ENCODE data around the gene HILPDA. TPM values are rescaled to one million over a fixed set of nuclear protein-coding genes. Genes with fewer than 3 reads are reported as not detected.

The HILPDA gene, protein sequence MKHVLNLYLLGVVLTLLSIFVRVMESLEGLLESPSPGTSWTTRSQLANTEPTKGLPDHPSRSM
- 3.0 TPM for total RNA-seq

DNA sequence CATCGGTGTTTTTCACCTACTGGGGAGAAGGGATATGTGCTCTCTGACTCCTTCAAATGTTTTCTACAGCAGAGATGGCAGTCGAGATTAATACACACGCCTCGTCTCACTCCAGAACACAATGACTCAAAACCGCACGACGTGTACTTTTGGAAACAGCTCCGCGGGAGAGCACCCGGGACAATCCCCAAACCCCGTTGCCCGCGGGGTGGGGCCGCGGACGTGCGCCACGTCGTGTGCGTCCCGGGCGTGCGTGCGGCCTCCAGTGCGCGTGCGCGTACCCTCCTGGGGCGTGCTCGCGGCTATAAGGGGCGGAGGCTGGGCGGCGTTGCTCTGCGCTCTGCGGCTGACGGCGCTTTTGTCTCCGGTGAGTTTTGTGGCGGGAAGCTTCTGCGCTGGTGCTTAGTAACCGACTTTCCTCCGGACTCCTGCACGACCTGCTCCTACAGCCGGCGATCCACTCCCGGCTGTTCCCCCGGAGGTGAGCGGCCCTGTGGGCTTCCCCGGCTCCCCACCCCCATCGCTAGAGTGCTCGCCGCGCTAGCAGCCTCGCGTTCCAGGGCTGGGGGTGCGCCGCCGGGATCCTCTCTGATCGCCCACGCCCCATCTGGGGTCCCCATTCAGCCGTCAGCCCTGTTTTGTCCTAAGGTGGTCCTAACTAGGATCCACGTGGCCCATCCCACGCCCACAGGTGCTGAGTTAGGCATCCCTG lies at the start of gene HILPDA:
HILPDA (plus strand) TSS at position 336 of the 712 bp plus-strand sequence. CDS start 1,391 bp downstream, outside the sequence.
- Histone ChIP-seq H3K27me3 (ENCODE audit: insufficient read depth, low read length) (no peaks in the 10 kb centered on the region), H3K4me3 (ENCODE audit: low read length) (peak within 1 kb of the TSS; percentile 56), H3K4me1 (ENCODE audit: insufficient read depth, low read length) (peaks cover 32% of the 10 kb centered on the region), H3K9me3 (ENCODE audit: low read depth, low read length) (no peaks in the 10 kb centered on the region)

DNA sequence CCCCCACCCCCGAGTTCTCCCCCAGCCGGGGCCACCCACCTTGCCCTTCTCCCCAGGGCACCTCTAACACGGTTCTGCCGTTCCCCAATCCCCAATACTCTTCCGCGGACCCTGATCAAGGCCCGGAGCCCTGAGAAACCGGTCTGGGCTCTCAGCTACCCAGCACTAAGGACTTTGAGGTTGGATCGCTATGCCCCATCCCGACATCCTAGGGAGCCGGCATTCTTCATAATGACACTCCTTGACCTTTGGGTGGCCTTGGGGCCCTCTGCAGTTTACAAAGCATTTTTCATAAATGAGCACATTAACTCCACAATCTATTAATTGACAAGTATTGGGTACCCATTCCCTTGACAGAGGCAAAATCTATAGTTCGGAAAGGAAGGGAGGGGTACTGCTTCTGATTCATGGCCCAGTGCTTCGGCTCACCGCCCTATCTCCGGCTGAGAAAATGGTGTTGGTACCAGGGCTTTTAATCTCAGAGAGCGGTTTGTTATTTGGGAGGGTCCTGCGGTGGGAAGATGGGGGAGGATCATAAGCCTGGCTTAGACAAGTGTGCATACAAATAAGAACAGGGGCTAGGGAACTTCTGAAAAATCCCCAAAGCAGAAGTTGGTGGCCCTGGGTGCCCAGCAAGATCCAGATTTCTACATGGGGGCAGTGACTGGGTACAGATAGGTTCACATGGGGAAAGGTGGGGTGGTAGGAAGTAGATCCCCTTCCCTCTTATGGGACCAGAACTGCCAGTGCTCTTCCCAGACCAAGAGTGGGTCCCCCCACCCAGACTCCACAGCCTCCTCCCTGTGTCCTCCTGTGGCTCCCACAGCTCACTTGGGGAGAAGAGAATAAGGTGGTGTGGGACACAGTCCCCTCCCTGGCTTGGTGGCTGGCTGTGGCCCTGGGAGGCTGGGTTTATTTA lies 49.1 kb upstream of the HILPDA start:
- H3K4me3 ChIP-seq (ENCODE audit: low read length): peak overlapping the region; percentile 12
- no peaks in the 10 kb centered on the region for H3K9me3 ChIP-seq (ENCODE audit: low read depth, low read length)
- H3K27me3 ChIP-seq (ENCODE audit: insufficient read depth, low read length): no peaks in the 10 kb centered on the region
- peaks cover 63% of the 10 kb centered on the region for H3K4me1 ChIP-seq (ENCODE audit: insufficient read depth, low read length)

DNA sequence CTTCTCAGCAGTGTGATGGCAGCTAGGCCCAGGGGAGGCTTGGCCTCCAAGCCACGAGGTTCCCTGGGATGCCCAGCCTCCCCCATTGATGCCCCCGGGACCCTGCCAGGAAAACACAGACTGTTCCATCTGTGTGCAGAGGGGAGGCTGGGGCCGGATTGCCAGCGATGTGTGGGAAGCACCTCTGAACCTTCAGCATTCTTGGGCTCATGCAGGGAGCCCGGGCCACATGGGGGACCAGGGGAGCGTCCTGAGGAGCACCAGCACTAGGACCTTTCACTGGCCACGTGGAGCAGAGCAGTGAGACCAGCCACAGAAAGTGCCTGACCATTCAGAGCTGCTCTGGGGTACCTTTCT lies 48.5 kb upstream of the HILPDA start:
- Histone ChIP-seq H3K4me3 (ENCODE audit: low read length) (peak overlapping the region; percentile 74), H3K4me1 (ENCODE audit: insufficient read depth, low read length) (peaks cover 63% of the 10 kb centered on the region), H3K27me3 (ENCODE audit: insufficient read depth, low read length) (no peaks in the 10 kb centered on the region), H3K9me3 (ENCODE audit: low read depth, low read length) (no peaks in the 10 kb centered on the region)

DNA sequence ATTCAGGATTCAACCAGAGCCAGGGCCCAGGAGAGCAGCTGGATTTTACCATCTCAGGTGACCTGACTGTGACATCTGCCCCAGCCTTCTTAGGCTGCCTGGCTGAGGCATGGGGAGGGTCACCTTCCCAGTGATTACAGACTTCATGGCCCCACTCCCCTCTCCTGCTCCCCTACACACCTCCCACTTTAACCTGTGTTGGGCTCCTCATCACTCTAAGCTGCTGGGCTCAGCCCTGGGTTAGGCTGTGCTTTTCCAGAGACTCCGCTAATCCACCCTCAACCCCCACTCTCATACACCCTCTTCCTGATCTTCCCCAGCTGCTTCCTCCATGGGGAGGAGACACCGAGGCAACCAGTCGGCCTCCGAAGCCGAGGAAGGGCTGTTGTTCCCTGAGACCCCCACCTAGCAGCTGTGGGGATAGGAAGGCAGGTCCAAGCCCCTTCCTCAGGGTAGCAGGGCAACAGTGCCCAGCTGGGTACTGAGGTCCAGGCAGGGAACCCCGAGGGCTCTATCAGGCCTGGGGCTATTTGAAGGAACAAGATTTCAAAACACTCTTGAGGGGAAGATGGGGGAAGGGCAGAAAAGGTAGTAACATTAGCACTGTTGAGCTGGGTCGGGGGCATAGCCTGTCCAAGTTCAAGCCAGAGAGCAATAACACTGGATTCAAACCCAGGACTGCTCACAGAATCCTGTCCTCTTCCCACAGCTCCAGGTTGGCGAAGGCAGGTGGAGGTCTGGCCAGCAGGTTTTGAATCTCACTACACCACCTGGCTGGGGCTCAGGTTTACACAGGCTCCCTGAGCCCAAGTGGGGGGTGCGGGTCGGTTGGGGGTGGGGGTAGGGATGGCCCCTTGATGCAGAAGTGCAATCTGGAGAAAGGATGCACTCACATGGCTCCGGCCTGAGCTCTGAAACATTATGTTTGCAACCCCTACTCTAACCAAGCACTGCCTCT lies 47.6 kb upstream of the HILPDA start:
- peak overlapping the region; percentile 74 for H3K4me3 ChIP-seq (ENCODE audit: low read length)
- H3K9me3 ChIP-seq (ENCODE audit: low read depth, low read length): no peaks in the 10 kb centered on the region
- H3K4me1 ChIP-seq (ENCODE audit: insufficient read depth, low read length): peaks cover 63% of the 10 kb centered on the region
- H3K27me3 ChIP-seq (ENCODE audit: insufficient read depth, low read length): no peaks in the 10 kb centered on the region

DNA sequence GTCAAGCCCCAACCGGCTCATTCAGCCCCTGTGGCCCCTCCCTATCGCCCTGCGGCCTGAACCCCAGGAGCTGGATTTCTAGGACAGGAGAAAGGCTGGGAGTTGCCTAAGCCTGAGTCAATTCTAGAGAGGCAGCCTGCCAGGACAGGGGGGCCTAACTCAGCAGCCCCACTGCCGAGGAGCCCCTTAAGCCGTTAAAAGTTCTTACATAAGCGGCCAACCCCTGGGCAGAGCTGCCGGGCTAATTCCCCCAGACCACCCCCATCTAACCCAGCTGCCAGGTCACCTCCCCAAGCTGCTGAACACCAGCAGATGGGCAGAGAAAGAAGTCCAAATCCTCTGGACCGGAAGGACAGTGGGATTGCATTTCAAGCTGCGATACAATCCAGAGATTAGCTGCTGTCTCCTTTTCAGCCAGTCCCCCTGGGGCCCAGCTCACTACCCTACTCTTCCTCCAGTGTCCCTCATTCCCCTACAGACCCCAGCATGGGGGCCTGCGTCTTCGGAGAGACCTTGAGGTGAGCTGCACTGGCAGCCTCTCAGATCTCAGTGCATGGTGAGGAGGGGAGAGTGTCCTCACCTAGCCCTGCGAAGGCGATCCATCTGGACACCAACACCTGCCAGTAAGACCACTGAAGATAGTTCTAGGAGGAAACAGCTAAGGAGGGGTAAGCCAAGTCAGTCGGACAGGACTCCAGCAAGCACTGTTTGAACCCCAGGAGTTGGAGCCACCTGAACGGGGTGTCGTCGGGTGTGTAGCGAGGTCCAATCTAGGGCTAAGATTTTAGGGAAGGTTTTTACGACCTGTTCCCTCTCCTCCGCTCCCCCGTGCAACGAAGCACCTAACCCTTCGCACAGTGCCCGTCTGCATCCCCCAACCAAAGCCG lies 46.7 kb upstream of the HILPDA start:
- Histone ChIP-seq H3K27me3 (ENCODE audit: insufficient read depth, low read length) (no peaks in the 10 kb centered on the region), H3K4me1 (ENCODE audit: insufficient read depth, low read length) (peaks cover 58% of the 10 kb centered on the region), H3K9me3 (ENCODE audit: low read depth, low read length) (no peaks in the 10 kb centered on the region), H3K4me3 (ENCODE audit: low read length) (peak overlapping the region; percentile 74)

DNA sequence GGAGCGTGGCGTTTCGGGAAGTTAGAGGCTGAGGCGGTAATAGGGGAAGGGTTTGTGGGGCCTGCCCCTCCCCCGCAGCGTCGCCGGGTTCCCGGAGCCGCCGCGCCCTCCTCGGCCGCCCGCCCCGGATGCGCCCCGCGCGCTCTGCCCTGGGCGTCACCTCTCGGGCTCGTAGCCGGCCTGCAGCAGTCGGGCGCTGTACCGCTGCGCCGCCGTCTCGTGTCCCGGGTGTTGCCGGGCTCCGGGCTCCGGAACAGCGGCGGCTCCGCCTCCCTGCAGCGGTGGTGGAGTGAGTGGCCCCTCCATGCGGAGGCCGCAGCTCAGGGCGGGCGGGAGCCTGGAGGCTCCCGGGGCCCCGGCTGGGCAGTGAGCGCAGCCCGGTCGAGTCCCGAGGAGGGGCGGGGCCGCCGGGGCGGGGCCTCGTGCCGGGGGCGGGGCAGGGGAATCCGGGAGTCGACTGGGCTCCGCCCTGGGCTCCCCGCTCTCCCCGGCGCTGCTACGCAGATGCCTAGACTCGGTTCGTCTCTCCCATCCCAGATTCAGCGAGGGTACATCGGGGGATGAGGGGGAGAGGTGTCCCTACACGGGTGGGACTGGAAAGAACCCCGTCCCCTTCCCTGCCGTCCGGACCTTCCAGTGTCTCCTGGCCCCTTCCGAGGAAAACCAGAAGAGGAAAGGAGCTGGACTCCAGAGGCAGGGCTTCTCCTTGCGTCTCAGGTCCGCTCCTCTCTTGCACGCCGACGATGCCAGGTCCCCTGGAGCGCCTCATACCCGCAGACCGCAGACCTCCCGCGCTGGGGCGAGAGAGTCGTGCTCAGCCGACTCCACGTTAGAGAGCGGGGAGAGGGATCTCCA lies 45.9 kb upstream of the HILPDA start, which contains the start of gene IMPDH1:
IMPDH1 (minus strand) TSS at position 387 of the 855 bp plus-strand sequence; CDS start at position 306, 81 bp downstream.
- H3K27me3 ChIP-seq (ENCODE audit: insufficient read depth, low read length): no peaks in the 10 kb centered on the region
- peaks cover 49% of the 10 kb centered on the region for H3K4me1 ChIP-seq (ENCODE audit: insufficient read depth, low read length)
- no peaks in the 10 kb centered on the region for H3K9me3 ChIP-seq (ENCODE audit: low read depth, low read length)
- peak within 1 kb of the TSS; percentile 74 for H3K4me3 ChIP-seq (ENCODE audit: low read length)

DNA sequence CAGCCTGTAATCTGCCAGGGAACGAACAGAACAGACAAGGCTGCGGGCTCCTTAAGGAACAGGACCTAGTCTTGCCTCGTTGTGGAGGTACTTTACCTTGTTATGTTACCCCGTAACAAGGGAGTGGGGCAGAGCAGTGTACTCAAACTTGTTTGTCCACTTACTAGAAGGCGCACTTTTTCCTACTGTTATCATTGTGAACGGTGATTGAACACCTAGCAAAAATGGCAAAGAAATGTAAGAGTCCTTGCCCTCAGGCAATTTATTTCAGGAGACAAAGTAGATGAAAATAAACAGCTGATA lies 45.3 kb upstream of the HILPDA start:
- H3K4me1 ChIP-seq (ENCODE audit: insufficient read depth, low read length): peaks cover 44% of the 10 kb centered on the region
- no peaks in the 10 kb centered on the region for H3K9me3 ChIP-seq (ENCODE audit: low read depth, low read length)
- H3K27me3 ChIP-seq (ENCODE audit: insufficient read depth, low read length): no peaks in the 10 kb centered on the region
- H3K4me3 ChIP-seq (ENCODE audit: low read length): peak overlapping the region; percentile 74

DNA sequence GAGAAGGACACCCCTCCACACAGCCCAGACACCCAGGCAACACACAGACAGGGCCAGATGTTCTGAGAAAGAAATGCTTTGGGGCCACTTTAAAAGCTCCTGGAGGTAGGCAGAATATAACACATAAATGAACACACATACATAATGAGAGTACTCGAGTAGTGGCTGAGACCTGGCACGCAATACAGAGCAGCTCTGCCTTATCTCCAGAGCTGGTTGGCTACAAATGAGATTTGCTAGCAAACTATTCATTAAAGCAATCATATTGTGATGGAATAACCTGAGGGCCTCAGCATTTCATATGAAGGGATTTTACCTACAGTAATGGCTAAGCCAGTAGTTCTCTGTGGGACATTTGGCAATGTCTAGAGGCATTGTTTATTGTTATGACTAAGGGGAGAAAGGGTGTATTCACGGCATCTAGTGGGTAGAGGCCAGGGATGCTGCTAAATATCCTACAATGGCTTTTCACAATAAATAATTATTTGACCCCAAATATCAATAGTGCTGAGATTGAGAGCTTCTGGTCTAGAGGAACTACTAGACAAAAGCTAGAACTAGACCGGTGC lies 40.4 kb upstream of the HILPDA start:
- no peaks in the 10 kb centered on the region for H3K27me3 ChIP-seq (ENCODE audit: insufficient read depth, low read length)
- peaks cover 8% of the 10 kb centered on the region for H3K4me1 ChIP-seq (ENCODE audit: insufficient read depth, low read length)
- no peaks in the 10 kb centered on the region for H3K9me3 ChIP-seq (ENCODE audit: low read depth, low read length)

DNA sequence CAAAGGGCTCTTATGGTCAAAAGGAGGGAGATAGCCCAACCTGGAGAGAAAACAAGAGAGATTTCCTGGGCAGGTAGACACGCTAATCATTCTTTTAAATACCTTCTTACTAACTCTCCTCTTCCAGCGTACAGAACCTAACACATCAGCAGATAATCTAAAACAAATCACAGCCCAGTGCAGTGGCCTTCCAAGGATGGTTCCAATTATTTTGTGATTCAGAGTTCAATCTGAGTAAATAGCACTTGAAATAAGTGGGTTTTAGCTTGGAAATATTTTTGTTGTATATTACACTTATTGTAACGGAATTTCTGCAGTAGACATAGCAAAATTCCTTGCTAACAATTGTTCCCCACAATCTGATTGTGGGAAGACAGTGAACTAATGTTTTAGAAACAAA lies 38.6 kb upstream of the HILPDA start:
- Histone ChIP-seq H3K4me1 (ENCODE audit: insufficient read depth, low read length) (no peaks in the 10 kb centered on the region), H3K9me3 (ENCODE audit: low read depth, low read length) (no peaks in the 10 kb centered on the region), H3K27me3 (ENCODE audit: insufficient read depth, low read length) (no peaks in the 10 kb centered on the region), H3K4me3 (ENCODE audit: low read length) (no peak overlapping the region)

More for the DNA sequence above, 40.4 kb upstream of the HILPDA start:
- H3K4me3 ChIP-seq (ENCODE audit: low read length): no peak overlapping the region

DNA sequence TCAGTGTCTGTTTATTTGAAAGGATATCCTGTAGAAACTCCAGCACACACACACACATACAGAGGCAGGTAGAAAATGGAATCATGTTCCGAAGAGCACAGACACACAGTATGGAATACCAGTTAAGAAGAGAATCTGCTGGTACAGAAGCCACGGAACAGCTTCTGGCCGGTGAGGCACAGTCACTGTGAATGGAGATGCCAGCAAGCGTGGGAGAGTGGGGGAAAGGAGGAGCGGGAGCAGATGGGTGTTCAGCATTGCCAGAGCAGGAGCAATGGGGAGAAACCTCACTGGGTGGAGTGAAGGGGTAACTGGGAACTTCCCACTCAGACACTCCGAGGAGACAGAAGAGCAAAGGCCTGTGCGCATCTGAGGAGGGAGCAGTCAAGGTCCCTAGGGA lies 36.4 kb upstream of the HILPDA start:
- no peaks in the 10 kb centered on the region for H3K9me3 ChIP-seq (ENCODE audit: low read depth, low read length)

DNA sequence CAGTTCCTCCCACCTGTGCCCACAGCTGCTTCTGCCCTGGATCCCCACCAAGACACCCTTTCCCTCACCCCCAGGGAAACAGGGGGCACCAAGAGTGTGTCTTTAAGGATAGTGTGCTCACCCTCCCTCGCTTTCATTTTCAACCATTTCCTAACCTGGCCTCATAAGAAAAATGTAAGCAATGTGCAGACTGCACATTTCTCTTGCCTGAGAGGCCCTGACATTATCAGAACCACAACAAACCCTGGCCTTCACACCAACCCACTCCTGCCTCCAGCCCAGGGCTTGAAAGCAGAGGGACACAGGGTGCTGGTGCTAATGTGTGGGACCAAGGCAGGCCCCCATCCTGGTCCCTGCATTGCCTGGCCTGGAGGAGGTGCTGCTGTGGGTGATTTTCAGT lies 34.9 kb upstream of the HILPDA start:
- H3K27me3 ChIP-seq (ENCODE audit: insufficient read depth, low read length): no peaks in the 10 kb centered on the region
- H3K4me3 ChIP-seq (ENCODE audit: low read length): no peak overlapping the region
- H3K4me1 ChIP-seq (ENCODE audit: insufficient read depth, low read length): peaks cover 18% of the 10 kb centered on the region
- H3K9me3 ChIP-seq (ENCODE audit: low read depth, low read length): no peaks in the 10 kb centered on the region

More for the DNA sequence above, 36.4 kb upstream of the HILPDA start:
- H3K27me3 ChIP-seq (ENCODE audit: insufficient read depth, low read length): no peaks in the 10 kb centered on the region
- no peak overlapping the region for H3K4me3 ChIP-seq (ENCODE audit: low read length)
- H3K4me1 ChIP-seq (ENCODE audit: insufficient read depth, low read length): peaks cover 18% of the 10 kb centered on the region

DNA sequence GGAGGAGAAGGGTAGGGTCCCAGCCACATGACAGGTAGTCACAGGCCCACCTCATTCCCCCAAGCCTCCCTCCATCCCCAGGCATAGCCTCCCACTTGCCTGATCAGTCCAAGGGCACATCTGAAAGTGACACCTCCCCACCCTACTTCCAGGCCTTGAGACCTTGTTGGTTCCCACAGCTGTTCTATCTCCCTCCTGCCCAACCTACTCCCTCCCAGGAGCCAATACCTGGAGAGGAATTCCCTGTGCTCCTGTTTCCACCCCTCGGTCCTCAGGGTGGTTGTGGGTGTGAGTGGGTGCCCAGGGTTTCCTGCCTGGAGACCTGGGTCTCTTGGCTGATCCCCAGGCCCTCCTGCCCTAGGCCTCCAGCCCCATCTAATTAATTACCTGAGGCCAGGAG lies 34.3 kb upstream of the HILPDA start:
- H3K27me3 ChIP-seq (ENCODE audit: insufficient read depth, low read length): no peaks in the 10 kb centered on the region
- no peaks in the 10 kb centered on the region for H3K9me3 ChIP-seq (ENCODE audit: low read depth, low read length)
- no peak overlapping the region for H3K4me3 ChIP-seq (ENCODE audit: low read length)
- peaks cover 18% of the 10 kb centered on the region for H3K4me1 ChIP-seq (ENCODE audit: insufficient read depth, low read length)

DNA sequence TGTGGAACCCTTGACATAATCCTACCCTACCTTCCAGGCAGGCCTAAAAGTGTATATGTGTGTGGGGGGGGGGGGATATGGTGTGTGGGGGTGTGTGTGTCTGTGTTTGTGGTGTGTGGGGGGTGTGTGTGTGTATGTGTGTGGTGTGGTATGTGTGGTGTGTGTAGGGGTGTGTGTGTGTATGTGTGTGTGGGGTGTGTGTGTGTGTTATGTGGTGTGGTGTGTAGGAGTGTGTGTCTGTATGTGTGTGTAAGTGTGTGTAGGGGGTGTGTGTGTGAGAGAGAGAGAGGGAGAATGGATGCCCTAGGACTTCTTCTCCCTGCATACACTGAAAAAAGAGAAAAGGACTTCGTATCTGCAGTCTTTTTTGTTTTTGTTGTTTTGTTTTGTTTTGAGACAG lies 33.6 kb upstream of the HILPDA start:
- Histone ChIP-seq H3K9me3 (ENCODE audit: low read depth, low read length) (no peaks in the 10 kb centered on the region), H3K4me3 (ENCODE audit: low read length) (no peak overlapping the region), H3K27me3 (ENCODE audit: insufficient read depth, low read length) (no peaks in the 10 kb centered on the region), H3K4me1 (ENCODE audit: insufficient read depth, low read length) (peaks cover 18% of the 10 kb centered on the region)

Measured in mononuclear cell (primary cell).